Sigmoid colon (tissue), 7 donors: ENCODE measurements around the gene CYB5R4. TPM values are rescaled to one million over a fixed set of nuclear protein-coding genes. Genes with fewer than 3 reads are reported as not detected.

Experiments used
- DNase-seq: peaks from one replicate; pipeline ENCODE4 v3.0.0-alpha.2; 2019
- H3K27ac ChIP-seq, 4 donors: fragments of 200-600 bp; sonication (generic); one replicate each; pipeline ENCODE4 v1.5.1; 2016 to 2019; ENCODE audit warnings: mild to moderate bottlenecking in 1 of 4
- H3K27me3 ChIP-seq, 3 donors: fragments of 200-600 bp; sonication (generic); one replicate each; pipeline ENCODE4 v1.5.1; 2019; ENCODE audit warnings: mild to moderate bottlenecking in 1 of 3
- H3K36me3 ChIP-seq, 4 donors: fragments of 200-600 bp; sonication (generic); one replicate each; pipeline ENCODE4 v1.5.1; 2016 to 2019
- H3K4me1 ChIP-seq, 4 donors: fragments of 200-600 bp; sonication (generic); one replicate each; pipeline ENCODE4 v1.5.1; 2017 to 2019
- H3K4me3 ChIP-seq, 4 donors: fragments of 200-600 bp; sonication (generic); one replicate each; pipeline ENCODE4 v1.5.1; 2017 to 2019; ENCODE audit warnings: mild to moderate bottlenecking in 2 of 4, moderate library complexity in 1 of 4
- H3K9me3 ChIP-seq, 4 donors: fragments of 200-600 bp in 3 of 4; sonication (generic) in 3 of 4; one replicate each; pipeline versions ENCODE4 v1.5.1 to v1.6.1; 2013 to 2019
- EP300 ChIP-seq, 4 donors: sonication (generic); formaldehyde crosslinking; IDR thresholded peaks; one replicate each; pipeline ENCODE4 v1.6.1; 2017; ENCODE audit warnings: antibody characterized with exemption in 4 of 4
- POLR2A ChIP-seq, 2 donors: fragments of 450-650 bp; IDR thresholded peaks; one replicate each; pipeline ENCODE4 v1.6.1; 2016; ENCODE audit warnings: antibody characterized with exemption in 2 of 2, mild to moderate bottlenecking in 2 of 2, moderate library complexity in 2 of 2
- POLR2AphosphoS5 ChIP-seq, 4 donors: sonication (generic); formaldehyde crosslinking; IDR thresholded peaks; one replicate each; pipeline ENCODE4 v1.6.1; 2017; ENCODE audit warnings: antibody characterized with exemption in 4 of 4
- WGBS, 2 donors: extraction: QIAGEN DNeasy Blood & Tissue Kit; methylation state at CpG; one replicate each; pipeline ENCODE4 v1.1.7; 2013; 5-methylcytosine and 5-hydroxymethylcytosine counted together
- intact Hi-C: fragments of 100-400 bp; cut with DNase I; formaldehyde crosslinking; loops from one replicate; pipeline ENCODE4 v1.15.1; 2023
- polyA plus RNA-seq, 3 donors: library from polyadenylated mRNA; stranded (reverse); fragments of 200-250 nt; gene quantifications; one replicate each; pipeline ENCODE4 v1.2.3, GENCODE V29; 2013
- total RNA-seq, 4 donors: library from RNA; depleted of rRNA; stranded (reverse); fragments of >200 nt; gene quantifications; one replicate each; pipeline ENCODE4 v1.1.0, GENCODE V29; 2016
- TF ChIP-seq, protein P1 (sequence below), 4 experiments: fragments of 450-650 bp in 3 of 4; fragments of 200-600 bp in 1 of 4; IDR thresholded peaks; one replicate each; pipeline ENCODE4 v1.5.1; 2016 to 2019; ENCODE audit warnings: antibody characterized with exemption in 4 of 4, mild to moderate bottlenecking in 3 of 4, moderate library complexity in 2 of 4
- donor health status: healthy with polysubstance abuse.
- donor health status: Bipolar disorder and iron deficiency.
- donor health status: healthy.

CYB5R4 gene, protein sequence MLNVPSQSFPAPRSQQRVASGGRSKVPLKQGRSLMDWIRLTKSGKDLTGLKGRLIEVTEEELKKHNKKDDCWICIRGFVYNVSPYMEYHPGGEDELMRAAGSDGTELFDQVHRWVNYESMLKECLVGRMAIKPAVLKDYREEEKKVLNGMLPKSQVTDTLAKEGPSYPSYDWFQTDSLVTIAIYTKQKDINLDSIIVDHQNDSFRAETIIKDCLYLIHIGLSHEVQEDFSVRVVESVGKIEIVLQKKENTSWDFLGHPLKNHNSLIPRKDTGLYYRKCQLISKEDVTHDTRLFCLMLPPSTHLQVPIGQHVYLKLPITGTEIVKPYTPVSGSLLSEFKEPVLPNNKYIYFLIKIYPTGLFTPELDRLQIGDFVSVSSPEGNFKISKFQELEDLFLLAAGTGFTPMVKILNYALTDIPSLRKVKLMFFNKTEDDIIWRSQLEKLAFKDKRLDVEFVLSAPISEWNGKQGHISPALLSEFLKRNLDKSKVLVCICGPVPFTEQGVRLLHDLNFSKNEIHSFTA
- total RNA-seq (10 to 100 TPM in 3 of 4 donors, 1 to 10 TPM in 1; 9.7 to 14.3 (median 10.9) TPM), polyA plus RNA-seq (10 to 100 TPM; 18.2 to 35.6 (median 33.6) TPM)

DNA sequence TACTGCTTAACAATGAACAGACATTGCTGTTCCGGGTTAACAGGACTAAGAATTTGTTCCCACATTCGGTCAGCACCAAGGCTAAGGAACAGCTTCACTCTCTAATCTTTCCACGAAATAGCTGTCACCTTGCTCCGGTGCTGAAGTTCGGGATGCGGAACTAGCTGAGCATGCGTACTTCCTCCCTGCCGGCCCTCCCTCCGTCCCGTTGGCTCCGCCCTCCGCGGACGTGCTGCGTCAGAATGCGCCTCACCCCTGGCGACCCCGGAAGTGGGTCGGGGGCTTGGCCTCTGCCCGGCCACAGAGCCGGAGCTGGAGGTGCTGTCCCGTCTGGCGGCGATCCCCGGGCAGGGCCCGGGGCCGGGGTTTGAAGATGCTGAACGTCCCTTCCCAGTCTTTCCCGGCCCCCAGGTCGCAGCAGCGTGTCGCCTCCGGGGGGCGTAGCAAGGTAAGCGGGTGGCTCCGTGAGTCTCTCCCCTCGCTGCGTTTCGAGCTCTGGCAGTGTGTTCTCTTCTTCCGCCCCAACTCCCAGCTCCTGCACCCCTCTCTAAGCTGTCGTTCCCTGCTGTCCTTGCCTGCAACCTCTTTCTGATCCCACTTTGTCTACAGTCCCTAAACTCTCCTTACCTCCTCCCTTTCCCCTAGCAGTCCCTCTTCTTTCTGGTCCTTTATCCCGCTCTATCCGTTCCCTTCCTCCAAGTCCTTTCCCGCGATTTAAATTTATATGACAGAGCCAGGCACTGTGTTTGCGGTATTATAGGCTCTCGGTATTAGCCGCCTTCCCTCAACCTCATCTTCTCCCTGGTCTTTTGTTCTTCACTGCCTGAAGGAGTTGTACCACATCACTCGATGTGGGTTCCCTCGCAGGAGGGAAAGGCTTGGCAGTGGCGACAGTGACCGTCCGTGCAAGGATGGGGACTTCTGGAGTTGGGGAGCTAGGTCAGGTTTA is at the start of gene CYB5R4:
Gene CYB5R4, plus strand, starts transcription at position 280 of the 949 bp plus-strand sequence. Its CDS starts 94 bp downstream, at position 374.
- no peaks in the 10 kb centered on the region for H3K9me3 ChIP-seq
- peak within 1 kb of the TSS; percentile 86 to 90 (median 88) for H3K27ac ChIP-seq
- peak within 1 kb of the TSS; percentile 76 to 89 (median 82) for H3K4me3 ChIP-seq
- no peaks in the 10 kb centered on the region for H3K27me3 ChIP-seq
- 0 to 1% methylated on average over 53 of the region's 53 CpGs for WGBS, 2 donors
- peak; percentile 97 for DNase-seq
- H3K36me3 ChIP-seq: peaks cover 0 to 4% (median 1%) of the 10 kb centered on the region in 4 donors
- intact Hi-C loops: loop anchor here (5.0 kb wide), 1 partner anchor 368 kb away; the partner anchor contains the start of gene CEP162
- H3K4me1 ChIP-seq: peaks cover 0 to 35% (median 25%) of the 10 kb centered on the region in 4 donors
- TF ChIP-seq POLR2A (IDR thresholded peaks at IDR 0.05): peak; percentile 84 to 92
- no peak for TF ChIP-seq EP300 (IDR thresholded peaks at IDR 0.05)
- TF ChIP-seq, protein P1, sequence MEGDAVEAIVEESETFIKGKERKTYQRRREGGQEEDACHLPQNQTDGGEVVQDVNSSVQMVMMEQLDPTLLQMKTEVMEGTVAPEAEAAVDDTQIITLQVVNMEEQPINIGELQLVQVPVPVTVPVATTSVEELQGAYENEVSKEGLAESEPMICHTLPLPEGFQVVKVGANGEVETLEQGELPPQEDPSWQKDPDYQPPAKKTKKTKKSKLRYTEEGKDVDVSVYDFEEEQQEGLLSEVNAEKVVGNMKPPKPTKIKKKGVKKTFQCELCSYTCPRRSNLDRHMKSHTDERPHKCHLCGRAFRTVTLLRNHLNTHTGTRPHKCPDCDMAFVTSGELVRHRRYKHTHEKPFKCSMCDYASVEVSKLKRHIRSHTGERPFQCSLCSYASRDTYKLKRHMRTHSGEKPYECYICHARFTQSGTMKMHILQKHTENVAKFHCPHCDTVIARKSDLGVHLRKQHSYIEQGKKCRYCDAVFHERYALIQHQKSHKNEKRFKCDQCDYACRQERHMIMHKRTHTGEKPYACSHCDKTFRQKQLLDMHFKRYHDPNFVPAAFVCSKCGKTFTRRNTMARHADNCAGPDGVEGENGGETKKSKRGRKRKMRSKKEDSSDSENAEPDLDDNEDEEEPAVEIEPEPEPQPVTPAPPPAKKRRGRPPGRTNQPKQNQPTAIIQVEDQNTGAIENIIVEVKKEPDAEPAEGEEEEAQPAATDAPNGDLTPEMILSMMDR (IDR thresholded peaks at IDR 0.05): peak in 3 of 4 experiments; percentile 24 to 43 (median 24)
- TF ChIP-seq POLR2AphosphoS5 (IDR thresholded peaks at IDR 0.05): peak; percentile 90 to 97 (median 95)

DNA sequence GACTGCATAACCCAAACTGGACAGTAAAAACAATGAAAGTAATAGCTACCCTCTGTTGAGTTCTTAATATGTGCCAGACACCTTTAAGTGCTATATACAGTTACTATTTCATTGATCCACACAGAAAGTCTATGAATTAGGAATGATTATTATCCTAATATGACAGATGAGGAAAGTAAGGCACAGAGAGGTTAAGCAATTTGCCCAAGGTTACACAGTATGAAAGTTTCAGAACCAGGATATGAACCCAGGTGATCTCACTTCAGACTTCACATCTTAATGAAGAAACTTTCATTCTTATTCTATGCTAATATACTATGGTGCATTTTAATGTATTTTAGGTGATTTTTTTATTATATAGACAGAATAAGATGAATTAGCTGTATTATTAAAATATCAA is 46.9 kb upstream of the CYB5R4 start:
- H3K36me3 ChIP-seq: no peaks in the 10 kb centered on the region
- H3K4me1 ChIP-seq: no peaks in the 10 kb centered on the region
- no peak overlapping the region for H3K27ac ChIP-seq
- TF ChIP-seq, protein P1 (IDR thresholded peaks at IDR 0.05): no peak
- TF ChIP-seq POLR2AphosphoS5 (IDR thresholded peaks at IDR 0.05): no peak
- no peak for TF ChIP-seq POLR2A (IDR thresholded peaks at IDR 0.05)
- no peak for TF ChIP-seq EP300 (IDR thresholded peaks at IDR 0.05)
- intact Hi-C loops: no loop called here
- no peak for DNase-seq
- H3K9me3 ChIP-seq: no peaks in the 10 kb centered on the region
- H3K4me3 ChIP-seq: no peak overlapping the region
- no peaks in the 10 kb centered on the region for H3K27me3 ChIP-seq

GRCh38 chr6:83815631-83816272 is 43.7 kb upstream of the CYB5R4 start:
- H3K27ac ChIP-seq: no peak overlapping the region
- H3K4me1 ChIP-seq: no peaks in the 10 kb centered on the region
- no peak for DNase-seq
- 21 to 25% methylated on average over 2 of the region's 2 CpGs for WGBS, 2 donors
- H3K36me3 ChIP-seq: no peaks in the 10 kb centered on the region
- intact Hi-C loops: no loop called here
- H3K9me3 ChIP-seq: no peaks in the 10 kb centered on the region
- no peaks in the 10 kb centered on the region for H3K27me3 ChIP-seq
- no peak for TF ChIP-seq POLR2A (IDR thresholded peaks at IDR 0.05)
- no peak for TF ChIP-seq EP300 (IDR thresholded peaks at IDR 0.05)
- TF ChIP-seq, protein P1 (IDR thresholded peaks at IDR 0.05): no peak
- no peak for TF ChIP-seq POLR2AphosphoS5 (IDR thresholded peaks at IDR 0.05)
- no peak overlapping the region for H3K4me3 ChIP-seq

DNA sequence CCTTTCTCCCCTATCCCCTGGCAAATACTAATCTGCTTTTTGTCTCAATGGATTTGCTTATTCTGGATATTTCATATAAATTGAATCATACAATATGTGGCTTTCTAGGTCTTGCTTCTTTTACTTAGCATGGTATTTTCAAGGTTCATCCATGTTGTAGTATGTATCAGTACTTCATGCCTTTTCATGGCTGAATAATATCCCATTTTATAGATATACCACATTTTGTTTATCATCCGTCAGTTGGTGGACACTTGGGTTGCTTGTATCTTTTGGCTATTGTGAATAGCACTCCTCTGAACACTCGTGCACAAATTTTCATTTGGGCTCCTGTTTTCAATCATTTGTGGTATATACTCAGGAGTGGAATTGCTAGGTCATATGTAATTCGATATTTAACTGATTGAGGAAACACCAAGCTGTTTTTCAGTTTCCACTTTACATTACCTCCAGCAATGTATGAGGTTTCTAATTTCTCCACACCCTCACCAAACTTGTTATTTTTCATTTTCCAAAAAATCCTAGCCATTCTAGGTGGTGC is 36.8 kb upstream of the CYB5R4 start:
- Histone ChIP-seq H3K27me3 (no peaks in the 10 kb centered on the region), H3K4me1 (peaks cover 0 to 14% (median 9%) of the 10 kb centered on the region in 4 donors), H3K4me3 (no peak overlapping the region), H3K36me3 (no peaks in the 10 kb centered on the region), H3K9me3 (no peaks in the 10 kb centered on the region), H3K27ac (no peak overlapping the region)
- 80 to 81% methylated on average over 3 of the region's 3 CpGs for WGBS, 2 donors
- intact Hi-C loops: no loop called here
- DNase-seq: no peak
- TF ChIP-seq POLR2A (IDR thresholded peaks at IDR 0.05): no peak
